HepG2 (cell line): ENCODE data around the gene DGKG. TPM values are rescaled to one million over a fixed set of nuclear protein-coding genes. Genes with fewer than 3 reads are reported as not detected.

Experiments
- RBM39 ChIP-seq: fragments of 200-400 bp; formaldehyde crosslinking; IDR thresholded peaks from one replicate; pipeline ENCODE4 v1.6.1; 2018; ENCODE audit warnings: antibody characterized with exemption, mild to moderate bottlenecking, low read depth, low read length; ENCODE audit not compliant: poor library complexity, severe bottlenecking
- SNAPC5 ChIP-seq: sonication (generic); formaldehyde crosslinking; IDR thresholded peaks from 2 replicates; pipeline ENCODE4 v1.8.1; 2023; ENCODE audit warnings: mild to moderate bottlenecking, missing genetic modification reagents, borderline replicate concordance
- ZNF574 ChIP-seq: sonication (generic); formaldehyde crosslinking; IDR thresholded peaks from 2 replicates; pipeline ENCODE4 v1.4.0; 2020; ENCODE audit warnings: missing genetic modification reagents
- polyA plus RNA-seq, 8 experiments: library from polyadenylated mRNA; depleted of rRNA in 3 of 8; stranded (reverse) in 7 of 8; unstranded in 1 of 8; fragments of >200 nt; fragmentation: Illumina TruSeq in 4 of 8; extraction: Trizol in 4 of 8; gene quantifications; 2 replicates each; pipeline versions ENCODE4 v1.2.1 to v1.2.3, GENCODE V29; 2011 to 2016; ENCODE audit warnings: low read depth in 4 of 8, missing spikeins in 1 of 8, mixed read lengths in 1 of 8; ENCODE audit not compliant: insufficient read depth in 1 of 8
- total RNA-seq, 5 experiments: library from RNA; depleted of rRNA; stranded (reverse); fragments of >200 nt; fragmentation: Illumina TruSeq; extraction: Trizol; gene quantifications; 2 replicates each; pipeline ENCODE4 v1.2.3, GENCODE V29; 2016; ENCODE audit warnings: low read depth in 1 of 5
- TF ChIP-seq, protein P1 (sequence below): sonication (generic); formaldehyde crosslinking; IDR thresholded peaks from 2 replicates; pipeline ENCODE4 v1.5.0; 2020; ENCODE audit warnings: mild to moderate bottlenecking, missing genetic modification reagents
- TF ChIP-seq, protein P2 (sequence below): sonication (generic); formaldehyde crosslinking; IDR thresholded peaks from 2 replicates; pipeline ENCODE4 v1.5.0; 2020; ENCODE audit warnings: mild to moderate bottlenecking, missing genetic modification reagents, borderline replicate concordance

The DGKG gene
- total and polyA plus RNA-seq, 2 of the 13 experiments (the other 11 are each of a cell fraction or from before 2014, with no cell fraction given) = 3.8 to 6.2 TPM

DNA sequence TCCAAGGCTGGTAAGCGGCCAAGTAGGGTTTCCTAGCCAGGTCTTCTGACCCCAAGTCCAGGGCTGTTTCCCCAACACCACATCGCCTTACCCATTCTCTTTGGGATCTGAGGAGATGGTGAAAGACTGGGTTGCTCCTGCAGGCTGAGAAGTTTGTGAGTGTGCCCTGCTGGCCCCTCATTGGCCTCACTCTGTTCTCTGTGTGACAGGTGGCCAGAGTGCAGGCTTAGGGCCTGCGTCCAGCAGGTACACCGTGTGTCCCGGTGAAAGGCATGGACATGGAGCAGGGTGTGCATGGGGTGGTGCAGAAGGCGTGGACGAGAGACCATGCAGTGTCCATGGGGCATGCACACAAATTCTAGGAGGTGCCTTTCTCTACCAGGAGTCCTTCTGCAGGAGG, 91.3 kb downstream of the DGKG start (continued):
- TF ChIP-seq, protein P1, sequence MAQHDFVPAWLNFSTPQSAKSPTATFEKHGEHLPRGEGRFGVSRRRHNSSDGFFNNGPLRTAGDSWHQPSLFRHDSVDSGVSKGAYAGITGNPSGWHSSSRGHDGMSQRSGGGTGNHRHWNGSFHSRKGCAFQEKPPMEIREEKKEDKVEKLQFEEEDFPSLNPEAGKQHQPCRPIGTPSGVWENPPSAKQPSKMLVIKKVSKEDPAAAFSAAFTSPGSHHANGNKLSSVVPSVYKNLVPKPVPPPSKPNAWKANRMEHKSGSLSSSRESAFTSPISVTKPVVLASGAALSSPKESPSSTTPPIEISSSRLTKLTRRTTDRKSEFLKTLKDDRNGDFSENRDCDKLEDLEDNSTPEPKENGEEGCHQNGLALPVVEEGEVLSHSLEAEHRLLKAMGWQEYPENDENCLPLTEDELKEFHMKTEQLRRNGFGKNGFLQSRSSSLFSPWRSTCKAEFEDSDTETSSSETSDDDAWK = no peak
- no peak for TF ChIP-seq ZNF574 (CRISPR knock-in tag)
- no peak for TF ChIP-seq RBM39
- TF ChIP-seq SNAPC5 (CRISPR knock-in tag) = no peak
- TF ChIP-seq, protein P2, sequence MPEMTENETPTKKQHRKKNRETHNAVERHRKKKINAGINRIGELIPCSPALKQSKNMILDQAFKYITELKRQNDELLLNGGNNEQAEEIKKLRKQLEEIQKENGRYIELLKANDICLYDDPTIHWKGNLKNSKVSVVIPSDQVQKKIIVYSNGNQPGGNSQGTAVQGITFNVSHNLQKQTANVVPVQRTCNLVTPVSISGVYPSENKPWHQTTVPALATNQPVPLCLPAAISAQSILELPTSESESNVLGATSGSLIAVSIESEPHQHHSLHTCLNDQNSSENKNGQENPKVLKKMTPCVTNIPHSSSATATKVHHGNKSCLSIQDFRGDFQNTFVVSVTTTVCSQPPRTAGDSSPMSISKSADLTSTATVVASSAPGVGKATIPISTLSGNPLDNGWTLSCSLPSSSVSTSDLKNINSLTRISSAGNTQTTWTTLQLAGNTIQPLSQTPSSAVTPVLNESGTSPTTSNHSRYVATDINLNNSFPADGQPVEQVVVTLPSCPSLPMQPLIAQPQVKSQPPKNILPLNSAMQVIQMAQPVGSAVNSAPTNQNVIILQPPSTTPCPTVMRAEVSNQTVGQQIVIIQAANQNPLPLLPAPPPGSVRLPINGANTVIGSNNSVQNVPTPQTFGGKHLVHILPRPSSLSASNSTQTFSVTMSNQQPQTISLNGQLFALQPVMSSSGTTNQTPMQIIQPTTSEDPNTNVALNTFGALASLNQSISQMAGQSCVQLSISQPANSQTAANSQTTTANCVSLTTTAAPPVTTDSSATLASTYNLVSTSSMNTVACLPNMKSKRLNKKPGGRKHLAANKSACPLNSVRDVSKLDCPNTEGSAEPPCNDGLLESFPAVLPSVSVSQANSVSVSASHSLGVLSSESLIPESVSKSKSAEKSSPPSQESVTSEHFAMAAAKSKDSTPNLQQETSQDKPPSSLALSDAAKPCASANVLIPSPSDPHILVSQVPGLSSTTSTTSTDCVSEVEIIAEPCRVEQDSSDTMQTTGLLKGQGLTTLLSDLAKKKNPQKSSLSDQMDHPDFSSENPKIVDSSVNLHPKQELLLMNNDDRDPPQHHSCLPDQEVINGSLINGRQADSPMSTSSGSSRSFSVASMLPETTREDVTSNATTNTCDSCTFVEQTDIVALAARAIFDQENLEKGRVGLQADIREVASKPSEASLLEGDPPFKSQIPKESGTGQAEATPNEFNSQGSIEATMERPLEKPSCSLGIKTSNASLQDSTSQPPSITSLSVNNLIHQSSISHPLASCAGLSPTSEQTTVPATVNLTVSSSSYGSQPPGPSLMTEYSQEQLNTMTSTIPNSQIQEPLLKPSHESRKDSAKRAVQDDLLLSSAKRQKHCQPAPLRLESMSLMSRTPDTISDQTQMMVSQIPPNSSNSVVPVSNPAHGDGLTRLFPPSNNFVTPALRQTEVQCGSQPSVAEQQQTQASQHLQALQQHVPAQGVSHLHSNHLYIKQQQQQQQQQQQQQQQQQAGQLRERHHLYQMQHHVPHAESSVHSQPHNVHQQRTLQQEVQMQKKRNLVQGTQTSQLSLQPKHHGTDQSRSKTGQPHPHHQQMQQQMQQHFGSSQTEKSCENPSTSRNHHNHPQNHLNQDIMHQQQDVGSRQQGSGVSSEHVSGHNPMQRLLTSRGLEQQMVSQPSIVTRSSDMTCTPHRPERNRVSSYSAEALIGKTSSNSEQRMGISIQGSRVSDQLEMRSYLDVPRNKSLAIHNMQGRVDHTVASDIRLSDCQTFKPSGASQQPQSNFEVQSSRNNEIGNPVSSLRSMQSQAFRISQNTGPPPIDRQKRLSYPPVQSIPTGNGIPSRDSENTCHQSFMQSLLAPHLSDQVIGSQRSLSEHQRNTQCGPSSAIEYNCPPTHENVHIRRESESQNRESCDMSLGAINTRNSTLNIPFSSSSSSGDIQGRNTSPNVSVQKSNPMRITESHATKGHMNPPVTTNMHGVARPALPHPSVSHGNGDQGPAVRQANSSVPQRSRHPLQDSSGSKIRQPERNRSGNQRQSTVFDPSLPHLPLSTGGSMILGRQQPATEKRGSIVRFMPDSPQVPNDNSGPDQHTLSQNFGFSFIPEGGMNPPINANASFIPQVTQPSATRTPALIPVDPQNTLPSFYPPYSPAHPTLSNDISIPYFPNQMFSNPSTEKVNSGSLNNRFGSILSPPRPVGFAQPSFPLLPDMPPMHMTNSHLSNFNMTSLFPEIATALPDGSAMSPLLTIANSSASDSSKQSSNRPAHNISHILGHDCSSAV (CRISPR knock-in tag) = no peak
